Ascending aorta (tissue), 2 donors: ENCODE data around the gene VPS29. TPM values are rescaled to one million over a fixed set of nuclear protein-coding genes. Genes with fewer than 3 reads are reported as not detected.

Experiments used
- DNase-seq, 2 donors: peaks; one replicate each; pipeline ENCODE4 v3.0.0-alpha.2; 2019; ENCODE audit warnings: low spot score in 2 of 2
- H3K27ac ChIP-seq, 2 donors: fragments of 200-600 bp; sonication (generic); one replicate each; pipeline ENCODE4 v1.5.1; 2016 to 2017; ENCODE audit warnings: mild to moderate bottlenecking in 1 of 2
- H3K27me3 ChIP-seq: fragments of 200-600 bp; sonication (generic); one replicate; pipeline ENCODE4 v1.5.1; 2017
- H3K36me3 ChIP-seq, 2 donors: fragments of 200-600 bp; sonication (generic); one replicate each; pipeline ENCODE4 v1.5.1; 2016
- H3K4me1 ChIP-seq, 2 donors: fragments of 200-600 bp; sonication (generic); one replicate each; pipeline ENCODE4 v1.5.1; 2016 to 2017; ENCODE audit warnings: mild to moderate bottlenecking in 1 of 2
- H3K4me3 ChIP-seq, 2 donors: fragments of 200-600 bp; sonication (generic); one replicate each; pipeline ENCODE4 v1.5.1; 2016 to 2017; ENCODE audit warnings: mild to moderate bottlenecking in 1 of 2
- H3K9me3 ChIP-seq, 2 donors: fragments of 200-600 bp; sonication (generic); one replicate each; pipeline ENCODE4 v1.5.1; 2016
- CTCF ChIP-seq, 3 experiments: fragments of 200-600 bp in 2 of 3; fragments of 450-650 bp in 1 of 3; sonication (generic) in 2 of 3; IDR thresholded peaks; one replicate each; pipeline ENCODE4 v1.5.1; 2016 to 2019; ENCODE audit warnings: antibody characterized with exemption in 3 of 3, mild to moderate bottlenecking in 1 of 3, moderate library complexity in 1 of 3
- intact Hi-C: fragments of 100-400 bp; cut with DNase I; formaldehyde crosslinking; loops from one replicate; pipeline ENCODE4 v1.15.1; 2023
- total RNA-seq: library from RNA; depleted of rRNA; stranded (reverse); fragments of >200 nt; gene quantifications from one replicate; pipeline ENCODE4 v1.1.0, GENCODE V29; 2016

VPS29 gene
- total RNA-seq, 1 donor from 2014 or later, result 35.9 TPM

GRCh38 chr12:110453569-110454296, 48.2 kb downstream of the VPS29 start:
- H3K36me3 ChIP-seq, result peaks cover 31 to 55% of the 10 kb centered on the region in 2 donors

GRCh38 chr12:110451263-110451662, 50.6 kb downstream of the VPS29 start:
- Histone ChIP-seq H3K36me3 (peaks cover 28 to 35% of the 10 kb centered on the region in 2 donors), H3K9me3 (no peaks in the 10 kb centered on the region), H3K4me1 (peaks cover 4 to 17% of the 10 kb centered on the region in 2 donors), H3K27me3 (no peaks in the 10 kb centered on the region), H3K27ac (peak overlapping the region in 1 of 2 donors; percentile 92), H3K4me3 (no peak overlapping the region)
- intact Hi-C loops, result loop anchor here (2.0 to 5.0 kb wide), 5 partner anchors 52 to 454 kb away; partner anchors contain the start of genes ANKRD13A, GIT2, PPP1CC and PPTC7
- no peak for TF ChIP-seq CTCF (IDR thresholded peaks at IDR 0.05)
- DNase-seq, result no peak

More at GRCh38 chr12:110453569-110454296, 48.2 kb downstream of the VPS29 start:
- Histone ChIP-seq H3K9me3 (no peaks in the 10 kb centered on the region), H3K4me1 (peaks cover 4 to 5% of the 10 kb centered on the region in 2 donors), H3K27me3 (no peaks in the 10 kb centered on the region), H3K27ac (no peak overlapping the region), H3K4me3 (no peak overlapping the region)
- intact Hi-C loops, result loop anchor here (5.0 kb wide), 4 partner anchors 129 to 456 kb away; partner anchors contain the start of genes ANKRD13A, GIT2, PPP1CC and PPTC7
- DNase-seq, result no peak
- no peak for TF ChIP-seq CTCF (IDR thresholded peaks at IDR 0.05)

- Histone ChIP-seq H3K36me3 (peaks cover 21 to 30% of the 10 kb centered on the region in 2 donors), H3K27me3 (no peaks in the 10 kb centered on the region), H3K4me1 (peaks cover 4 to 17% of the 10 kb centered on the region in 2 donors), H3K27ac (peak within 1 kb of the TSS; percentile 92 to 98), H3K4me3 (peak within 1 kb of the TSS; percentile 92 to 96), H3K9me3 (no peaks in the 10 kb centered on the region)
- peak; percentile 76 to 98 for DNase-seq
- intact Hi-C loops, result loop anchor here (1.0 to 5.0 kb wide), 7 partner anchors 18 to 453 kb away; partner anchors contain the start of genes ANKRD13A, FAM216A, GIT2 and GPN3
- TF ChIP-seq CTCF (IDR thresholded peaks at IDR 0.05), result peak; percentile 90 to 95 (median 92)
Measured at GRCh38 chr12:110449799-110450497, 52.0 kb downstream of the VPS29 start, which contains the start of gene ARPC3. Gene ARPC3, minus strand, starts transcription at chr12:110450337. Its CDS starts 77 bp downstream, at chr12:110450260.

- intact Hi-C loops, result no loop called here
- DNase-seq, result no peak
Measured at GRCh38 chr12:110444455-110444854, 57.5 kb downstream of the VPS29 start.

More at GRCh38 chr12:110444455-110444854, 57.5 kb downstream of the VPS29 start:
- H3K4me1 ChIP-seq, result peaks cover 4 to 17% of the 10 kb centered on the region in 2 donors
- no peaks in the 10 kb centered on the region for H3K27me3 ChIP-seq
- no peak overlapping the region for H3K27ac ChIP-seq
- no peak overlapping the region for H3K4me3 ChIP-seq
- no peak for TF ChIP-seq CTCF (IDR thresholded peaks at IDR 0.05)
- H3K9me3 ChIP-seq, result no peaks in the 10 kb centered on the region
- peaks cover 56 to 57% of the 10 kb centered on the region in 2 donors for H3K36me3 ChIP-seq

Other genes with a start within 250 kb of the VPS29 start
- 185 TPM for gene ATP2A2, start 220.9 kb downstream of the VPS29 start, total RNA-seq
- 34.7 TPM for gene ANAPC7, start 98.4 kb downstream of the VPS29 start, total RNA-seq
- 76.5 TPM for gene ARPC3, start 51.8 kb downstream of the VPS29 start, total RNA-seq
- gene GPN3, start 33.9 kb downstream of the VPS29 start, total RNA-seq, result 5.6 TPM
- 2.1 TPM for gene FAM216A, start 33.3 kb downstream of the VPS29 start, total RNA-seq
- not detected for gene RAD9B, start 220 bp upstream of the VPS29 start, total RNA-seq
- gene PPTC7, start 81.2 kb upstream of the VPS29 start, total RNA-seq, result 12.3 TPM
- gene TCTN1, start 112.0 kb upstream of the VPS29 start, total RNA-seq, result 28.4 TPM
- gene HVCN1, start 187.0 kb upstream of the VPS29 start, total RNA-seq, result 1.3 TPM
- 39.8 TPM for gene PPP1CC, start 240.8 kb upstream of the VPS29 start, total RNA-seq